Activated T-cell treated with anti-CD3 and anti-CD28 coated beads, Interleukin-2, amount 50 U/mL, for 4 hours (primary cell): ENCODE measurements around the gene BMERB1. TPM values are rescaled to one million over a fixed set of nuclear protein-coding genes. Genes with fewer than 3 reads are reported as not detected.
A peak's percentile ranks its signal among the peaks of the same experiment; 100 is the strongest.

ENCODE experiments used
- ATAC-seq, 2 donors: fragments of 200-7000 bp; cut with Tn5 transposase; one replicate each; pipeline ENCODE4 v1.10.0; 2021
- DNase-seq: peaks from one replicate; pipeline ENCODE4 v3.0.0-alpha.2; 2020
- H3K27me3 Mint-ChIP-seq: one replicate; pipeline ENCODE4 v1.8.0; 2021; ENCODE audit warnings: low read depth, mixed read lengths
- H3K36me3 Mint-ChIP-seq: one replicate; pipeline ENCODE4 v1.8.0; 2022; ENCODE audit warnings: mixed read lengths; ENCODE audit not compliant: insufficient read depth
- H3K4me1 Mint-ChIP-seq: one replicate; pipeline ENCODE4 v1.8.0; 2021; ENCODE audit warnings: low read depth, mixed read lengths
- H3K4me3 Mint-ChIP-seq: one replicate; pipeline ENCODE4 v1.8.0; 2021; ENCODE audit warnings: mild to moderate bottlenecking, moderate library complexity, mixed read lengths
- H3K9me3 Mint-ChIP-seq: one replicate; pipeline ENCODE4 v1.8.0; 2021; ENCODE audit warnings: mixed read lengths
- total RNA-seq, 3 donors: library from RNA; stranded (reverse); gene quantifications; one replicate each; pipeline ENCODE4 v1.2.1, GENCODE V29; 2021

BMERB1 gene
- total RNA-seq, 3 donors from 2014 or later = 15.4 to 20.8 (median 19.0) TPM

DNA sequence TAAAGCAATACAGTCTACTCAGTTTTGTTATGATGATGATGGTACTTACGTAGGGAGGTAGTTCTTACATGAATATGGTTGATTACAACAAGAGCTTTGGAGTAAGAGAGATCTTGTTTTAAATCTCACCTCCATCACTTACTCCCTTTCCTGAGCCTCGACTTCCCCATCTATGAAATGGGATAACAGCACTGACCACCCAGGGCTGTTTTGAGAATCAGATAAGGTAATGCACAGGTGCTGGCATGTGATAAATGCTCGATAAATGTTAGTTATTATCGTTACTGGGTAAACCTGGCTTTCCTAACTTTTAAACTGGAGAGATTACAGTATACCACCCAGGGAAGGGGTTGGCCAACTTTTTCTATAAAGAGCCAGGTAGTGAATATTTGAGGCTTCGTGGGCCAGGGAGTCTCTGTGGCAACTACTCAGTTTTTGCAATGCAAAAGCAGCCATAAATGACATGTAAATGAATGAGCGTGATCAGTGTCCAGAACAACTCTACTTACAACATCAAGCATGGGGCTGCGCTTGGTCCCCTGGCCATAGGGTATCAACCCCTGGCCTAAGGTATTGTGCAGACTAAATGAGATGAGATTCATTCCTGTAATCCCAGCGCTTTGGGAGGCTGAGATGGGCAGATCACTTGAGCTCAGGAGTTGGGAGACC lies 73.7 kb downstream of the BMERB1 start:
- ATAC-seq = no peak
- H3K4me3 Mint-ChIP-seq = no peak overlapping the region
- peaks cover 5% of the 10 kb centered on the region for H3K27me3 Mint-ChIP-seq
- no peak for DNase-seq
- H3K36me3 Mint-ChIP-seq = no peaks in the 10 kb centered on the region
- H3K9me3 Mint-ChIP-seq = no peaks in the 10 kb centered on the region
- H3K4me1 Mint-ChIP-seq = peaks cover 16% of the 10 kb centered on the region

- no peak overlapping the region for H3K4me3 Mint-ChIP-seq
- no peak for DNase-seq
- ATAC-seq = peak; percentile 85 to 92
- H3K4me1 Mint-ChIP-seq = peaks cover 16% of the 10 kb centered on the region
- H3K9me3 Mint-ChIP-seq = no peaks in the 10 kb centered on the region
- no peaks in the 10 kb centered on the region for H3K36me3 Mint-ChIP-seq
- H3K27me3 Mint-ChIP-seq = peaks cover 5% of the 10 kb centered on the region
Measured at GRCh38 chr16:15509051-15509592, 74.7 kb downstream of the BMERB1 start.

DNA sequence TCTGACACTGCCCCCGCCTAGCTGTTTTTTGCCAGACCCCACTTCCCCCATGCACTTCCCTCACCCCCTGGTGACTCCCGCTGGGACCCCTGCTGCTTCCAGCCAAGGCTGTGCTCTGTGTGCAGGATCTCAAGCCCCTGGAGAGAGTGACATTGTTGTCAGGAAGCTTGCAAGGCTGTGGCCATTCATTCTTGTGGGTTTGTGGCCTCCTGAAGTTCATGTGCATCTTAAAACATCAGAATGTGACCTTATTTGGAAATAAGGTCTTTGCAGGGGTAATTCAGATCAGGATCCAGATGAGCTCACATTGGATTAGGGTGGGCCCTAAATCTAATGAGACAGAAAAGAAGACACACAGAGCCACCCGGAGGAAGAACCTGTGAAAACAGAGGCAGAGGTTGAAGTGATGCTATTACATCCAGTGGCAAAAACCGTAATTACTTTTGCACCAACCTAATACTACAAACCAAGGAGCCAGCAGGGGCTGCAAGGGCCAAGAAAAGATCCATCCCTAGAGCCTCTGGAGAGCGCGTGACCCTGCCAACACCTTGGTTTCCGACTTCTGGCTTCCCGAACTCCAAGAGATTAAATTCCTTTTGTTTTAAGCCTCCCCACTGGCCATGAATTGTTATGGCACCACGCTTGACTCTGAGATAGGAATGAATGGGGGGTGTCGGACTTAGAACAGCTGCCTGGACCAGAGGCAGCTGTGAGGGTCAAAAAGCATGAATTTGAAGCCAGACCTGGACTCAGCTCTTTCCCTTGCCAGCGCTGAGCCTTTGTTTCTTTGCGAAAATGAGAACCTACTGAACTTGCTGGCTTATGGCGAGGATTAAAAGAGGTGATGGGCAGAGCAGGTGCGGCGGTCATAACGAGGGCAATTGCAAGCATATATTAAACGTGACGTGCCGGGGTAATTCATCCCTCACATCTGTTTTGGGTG lies 75.5 kb downstream of the BMERB1 start:
- ATAC-seq = peak; percentile 41 to 52
- Mint-ChIP-seq H3K4me3 (no peak overlapping the region), H3K9me3 (no peaks in the 10 kb centered on the region), H3K27me3 (peaks cover 5% of the 10 kb centered on the region), H3K36me3 (no peaks in the 10 kb centered on the region), H3K4me1 (peaks cover 16% of the 10 kb centered on the region)
- DNase-seq = no peak

GRCh38 chr16:15510992-15511391 lies 76.6 kb downstream of the BMERB1 start:
- H3K27me3 Mint-ChIP-seq = peaks cover 5% of the 10 kb centered on the region

DNA sequence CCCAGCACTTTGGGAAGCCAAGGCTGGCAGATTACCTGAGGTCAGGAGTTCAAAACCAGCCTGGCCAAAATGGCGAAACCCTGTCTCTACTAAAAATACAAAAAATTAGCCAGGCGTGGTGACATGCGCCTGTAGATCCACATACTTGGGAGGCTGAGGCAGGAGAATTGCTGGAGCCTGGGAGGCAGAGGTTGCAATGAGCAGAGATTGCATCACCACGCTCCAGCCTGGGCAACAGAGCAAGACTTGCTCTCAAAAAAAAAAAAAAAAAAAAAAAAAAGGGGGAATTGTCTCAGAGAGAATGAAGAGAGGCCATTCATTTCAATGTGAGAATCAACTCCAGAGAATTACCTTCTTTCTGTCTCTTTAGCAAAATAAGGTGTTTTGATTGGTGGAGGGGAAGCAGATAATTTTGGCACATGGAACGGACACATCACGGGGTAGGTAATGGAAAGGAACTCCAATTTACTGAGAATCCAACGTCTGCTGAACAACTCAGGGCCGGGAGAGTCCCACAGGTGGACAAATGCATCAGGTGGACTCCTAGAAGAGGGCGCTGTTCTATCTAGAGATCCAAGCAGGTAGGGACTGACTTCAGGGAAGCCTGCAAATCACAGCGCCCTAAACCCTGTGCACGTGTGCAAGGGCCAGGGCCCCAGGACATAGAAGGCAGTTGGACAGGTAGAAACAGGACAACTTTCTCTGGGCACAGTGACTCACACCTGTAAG lies 77.5 kb downstream of the BMERB1 start:
- no peaks in the 10 kb centered on the region for H3K36me3 Mint-ChIP-seq
- DNase-seq = no peak
- H3K4me3 Mint-ChIP-seq = no peak overlapping the region
- peaks cover 5% of the 10 kb centered on the region for H3K27me3 Mint-ChIP-seq
- H3K4me1 Mint-ChIP-seq = peaks cover 16% of the 10 kb centered on the region
- no peaks in the 10 kb centered on the region for H3K9me3 Mint-ChIP-seq
- ATAC-seq = no peak

More at GRCh38 chr16:15510992-15511391, 76.6 kb downstream of the BMERB1 start:
- ATAC-seq = no peak
- no peak for DNase-seq
- Mint-ChIP-seq H3K4me1 (peaks cover 16% of the 10 kb centered on the region), H3K4me3 (no peak overlapping the region), H3K9me3 (no peaks in the 10 kb centered on the region), H3K36me3 (no peaks in the 10 kb centered on the region)

GRCh38 chr16:15513156-15513555 lies 78.8 kb downstream of the BMERB1 start:
- peaks cover 16% of the 10 kb centered on the region for H3K4me1 Mint-ChIP-seq
- ATAC-seq = no peak
- no peak for DNase-seq
- no peak overlapping the region for H3K4me3 Mint-ChIP-seq
- no peaks in the 10 kb centered on the region for H3K36me3 Mint-ChIP-seq
- no peaks in the 10 kb centered on the region for H3K9me3 Mint-ChIP-seq
- peaks cover 5% of the 10 kb centered on the region for H3K27me3 Mint-ChIP-seq

DNA sequence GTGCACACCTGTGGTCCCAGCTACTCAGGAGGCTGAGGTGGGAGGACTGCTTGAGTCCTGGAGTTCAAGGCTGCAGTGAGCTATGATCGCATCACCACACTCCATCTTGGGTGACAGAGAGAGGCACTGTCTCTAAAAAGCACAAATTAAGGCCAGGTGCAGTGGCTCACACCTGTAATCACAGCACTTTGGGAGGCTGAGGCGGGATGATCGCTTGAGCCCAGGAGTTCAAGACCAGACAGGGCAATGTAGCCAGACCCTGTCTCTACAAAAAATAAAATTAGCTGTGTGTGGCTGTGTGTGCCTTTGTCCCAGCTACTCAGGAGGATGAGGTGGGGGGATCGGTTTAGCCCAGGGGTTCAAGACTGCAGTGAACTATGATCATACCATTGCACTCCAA lies 81.6 kb downstream of the BMERB1 start:
- no peaks in the 10 kb centered on the region for H3K36me3 Mint-ChIP-seq
- no peak for DNase-seq
- H3K27me3 Mint-ChIP-seq = peaks cover 2% of the 10 kb centered on the region
- peaks cover 1% of the 10 kb centered on the region for H3K4me1 Mint-ChIP-seq
- no peak for ATAC-seq
- H3K9me3 Mint-ChIP-seq = no peaks in the 10 kb centered on the region
- H3K4me3 Mint-ChIP-seq = no peak overlapping the region

- Mint-ChIP-seq H3K4me1 (peaks cover under 1% of the 10 kb centered on the region), H3K4me3 (no peak overlapping the region)
Measured at GRCh38 chr16:15516609-15517008, 82.2 kb downstream of the BMERB1 start.

GRCh38 chr16:15517743-15518377 lies 83.5 kb downstream of the BMERB1 start:
- no peak overlapping the region for H3K4me3 Mint-ChIP-seq
- H3K9me3 Mint-ChIP-seq = no peaks in the 10 kb centered on the region
- no peaks in the 10 kb centered on the region for H3K27me3 Mint-ChIP-seq
- H3K4me1 Mint-ChIP-seq = peaks cover 10% of the 10 kb centered on the region
- ATAC-seq (no peak), DNase-seq (no peak)
- no peaks in the 10 kb centered on the region for H3K36me3 Mint-ChIP-seq

More at GRCh38 chr16:15516609-15517008, 82.2 kb downstream of the BMERB1 start:
- Mint-ChIP-seq H3K36me3 (no peaks in the 10 kb centered on the region), H3K27me3 (peaks cover 2% of the 10 kb centered on the region), H3K9me3 (no peaks in the 10 kb centered on the region)
- no peak for DNase-seq
- ATAC-seq = no peak

- H3K36me3 Mint-ChIP-seq = no peaks in the 10 kb centered on the region
- H3K4me3 Mint-ChIP-seq = no peak overlapping the region
- ATAC-seq (no peak), DNase-seq (no peak)
- H3K27me3 Mint-ChIP-seq = no peaks in the 10 kb centered on the region
- H3K9me3 Mint-ChIP-seq = no peaks in the 10 kb centered on the region
- peaks cover 18% of the 10 kb centered on the region for H3K4me1 Mint-ChIP-seq
Measured at GRCh38 chr16:15518381-15519351, 84.3 kb downstream of the BMERB1 start.

DNA sequence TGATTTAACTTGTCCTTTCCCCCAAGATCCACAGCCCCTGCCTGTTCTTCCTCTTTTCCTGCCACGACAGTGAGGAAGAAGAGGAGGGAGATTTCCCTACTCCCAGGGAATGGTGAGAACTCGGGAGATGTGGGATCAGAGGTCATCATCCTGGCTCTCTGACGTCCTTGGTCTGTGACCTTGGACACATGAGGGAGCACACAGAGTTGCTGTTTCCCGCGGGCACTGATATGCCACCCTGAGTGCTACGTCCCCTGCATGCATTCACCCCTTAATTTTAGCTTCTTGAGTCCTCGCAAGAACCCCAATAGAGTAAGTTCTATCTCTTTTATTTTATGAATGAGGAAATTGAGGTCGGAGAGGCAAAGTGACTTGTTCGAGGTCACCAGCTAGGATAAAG lies 85.4 kb downstream of the BMERB1 start:
- Mint-ChIP-seq H3K4me3 (no peak overlapping the region), H3K9me3 (no peaks in the 10 kb centered on the region), H3K4me1 (peaks cover 18% of the 10 kb centered on the region), H3K27me3 (no peaks in the 10 kb centered on the region), H3K36me3 (no peaks in the 10 kb centered on the region)
- ATAC-seq (no peak), DNase-seq (no peak)

- no peak for ATAC-seq
- Mint-ChIP-seq H3K4me1 (peaks cover 18% of the 10 kb centered on the region), H3K36me3 (no peaks in the 10 kb centered on the region), H3K4me3 (no peak overlapping the region), H3K9me3 (no peaks in the 10 kb centered on the region), H3K27me3 (no peaks in the 10 kb centered on the region)
- no peak for DNase-seq
Measured at GRCh38 chr16:15521390-15521757, 87.0 kb downstream of the BMERB1 start.
